Transverse colon (tissue), 4 donors: ENCODE results near the gene TRMT61A. TPM values are rescaled to one million over a fixed set of nuclear protein-coding genes. Genes with fewer than 3 reads are reported as not detected.

Experiments used
- DNase-seq: peaks from one replicate; pipeline ENCODE4 v3.0.0-alpha.2; 2019
- H3K27ac ChIP-seq, 4 donors: fragments of 200-600 bp; sonication (generic); 2 replicates each; pipeline ENCODE4 v1.5.1; 2016 to 2018; ENCODE audit warnings: inconsistent platforms in 4 of 4
- H3K27me3 ChIP-seq: fragments of 200-600 bp; sonication (generic); 2 replicates; pipeline ENCODE4 v1.5.1; 2017; ENCODE audit warnings: inconsistent platforms
- H3K36me3 ChIP-seq, 4 donors: fragments of 200-600 bp; sonication (generic); 2 replicates each; pipeline ENCODE4 v1.5.1; 2017 to 2019; ENCODE audit warnings: inconsistent platforms in 4 of 4
- H3K4me1 ChIP-seq, 4 donors: fragments of 200-600 bp; sonication (generic); 2 replicates each; pipeline ENCODE4 v1.5.1; 2017 to 2020; ENCODE audit warnings: inconsistent platforms in 4 of 4
- H3K4me3 ChIP-seq, 4 donors: fragments of 200-600 bp; sonication (generic); 1 replicate in 1 of 4; 2 replicates in 3 of 4; pipeline versions ENCODE4 v1.5.1 to v1.6.1; 2017 to 2019; ENCODE audit warnings: inconsistent platforms in 4 of 4
- H3K9me3 ChIP-seq, 2 donors: fragments of 200-600 bp; sonication (generic); 2 replicates each; pipeline ENCODE4 v1.5.1; 2017 to 2019; ENCODE audit warnings: inconsistent platforms in 2 of 2
- EP300 ChIP-seq: sonication (generic); formaldehyde crosslinking; IDR thresholded peaks from one replicate; pipeline ENCODE4 v1.6.1; 2017; ENCODE audit warnings: antibody characterized with exemption, low read depth
- POLR2A ChIP-seq: fragments of 450-650 bp; IDR thresholded peaks from one replicate; pipeline ENCODE4 v1.6.1; 2016; ENCODE audit warnings: antibody characterized with exemption, mild to moderate bottlenecking, moderate library complexity
- POLR2AphosphoS5 ChIP-seq, 3 donors: sonication (generic); formaldehyde crosslinking; IDR thresholded peaks; one replicate each; pipeline ENCODE4 v1.6.1; 2016; ENCODE audit warnings: antibody characterized with exemption in 3 of 3
- WGBS, 2 donors: methylation state at CpG; one replicate each; pipeline ENCODE4 v1.1.5; 2018; ENCODE audit warnings: low coverage in 1 of 2; 5-methylcytosine and 5-hydroxymethylcytosine counted together
- in situ Hi-C, 4 donors: fragments of 200-750 bp; cut with MboI; loops; one replicate each; pipeline versions ENCODE4 v1.15.0 to v1.15.1; 2017; ENCODE audit warnings: low sequenced_read_pairs in 3 of 4, low pct_ligation_motif_present in 1 of 4, low pct_unique_long_range_greater_than_20kb in 1 of 4
- intact Hi-C: fragments of 100-400 bp; cut with DNase I; formaldehyde crosslinking; loops from one replicate; pipeline ENCODE4 v1.15.1; 2023; ENCODE audit warnings: low total_unique reads
- total RNA-seq, 4 donors: library from RNA; depleted of rRNA; stranded (reverse); fragments of >200 nt; gene quantifications; one replicate each; pipeline ENCODE4 v1.1.0, GENCODE V29; 2016
- TF ChIP-seq, protein P1 (sequence below), 5 experiments: fragments of 200-600 bp in 3 of 5; fragments of 450-650 bp in 2 of 5; sonication (generic) in 3 of 5; IDR thresholded peaks; 1 replicate in 2 of 5; 2 replicates in 3 of 5; pipeline ENCODE4 v1.5.1; 2016 to 2017; ENCODE audit warnings: antibody characterized with exemption in 5 of 5, inconsistent platforms in 3 of 5, mild to moderate bottlenecking in 2 of 5, moderate library complexity in 1 of 5

The TRMT61A gene
- total RNA-seq, 4 donors from 2014 or later: 12.2 to 38.2 (median 14.1) TPM

DNA sequence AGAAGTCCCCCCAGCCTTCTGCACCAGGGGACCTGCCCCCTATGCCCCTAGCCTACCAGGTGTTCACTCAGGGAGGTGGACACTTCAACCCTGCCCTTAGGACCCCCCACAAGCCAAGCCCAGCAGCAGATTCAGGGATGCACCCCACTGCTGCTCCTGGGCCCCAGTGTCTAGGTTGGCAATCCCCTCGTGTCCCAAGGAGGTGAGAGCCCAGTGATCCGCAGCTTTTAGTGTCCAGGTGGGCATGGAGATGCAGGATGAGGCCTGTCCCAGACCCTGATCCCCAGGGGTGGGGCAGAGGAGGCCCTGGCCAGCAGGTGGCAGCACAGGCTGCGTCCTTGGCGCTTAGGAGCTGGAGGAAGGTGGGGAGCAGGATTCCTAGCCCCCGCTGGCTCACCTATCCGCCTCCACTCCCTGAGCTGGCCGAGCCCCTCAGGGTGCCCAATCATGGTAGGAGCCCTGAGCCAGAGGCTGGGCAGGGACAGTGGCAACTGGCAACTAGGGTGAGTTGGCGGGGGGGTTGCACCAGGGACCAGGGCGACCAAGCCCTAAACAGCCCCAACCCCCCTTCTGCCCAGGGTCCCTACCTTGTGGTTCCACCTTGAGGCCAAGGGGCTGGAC lies 10.5 kb upstream of the TRMT61A start:
- Histone ChIP-seq H3K9me3 (no peaks in the 10 kb centered on the region), H3K4me1 (peaks cover 31 to 54% (median 41%) of the 10 kb centered on the region in 4 donors), H3K36me3 (peaks cover 0 to 4% (median 0%) of the 10 kb centered on the region in 4 donors), H3K27me3 (peaks cover 10% of the 10 kb centered on the region), H3K27ac (peak overlapping the region; percentile 89 to 95 (median 92)), H3K4me3 (no peak overlapping the region)
- DNase-seq: peak; percentile 80
- intact Hi-C loops: loop anchor here (2.0 kb wide), 1 partner anchor 28 kb away; no protein-coding TSS in a partner anchor
- WGBS, 2 donors: 24% methylated on average over 9 of the region's 9 CpGs; no CpG with 5 or more reads in 1 of the 2 donors
- TF ChIP-seq POLR2AphosphoS5 (IDR thresholded peaks at IDR 0.05) (peak in 2 of 3 donors; percentile 46), POLR2A (no peak), EP300 (no peak)
- TF ChIP-seq, protein P1, sequence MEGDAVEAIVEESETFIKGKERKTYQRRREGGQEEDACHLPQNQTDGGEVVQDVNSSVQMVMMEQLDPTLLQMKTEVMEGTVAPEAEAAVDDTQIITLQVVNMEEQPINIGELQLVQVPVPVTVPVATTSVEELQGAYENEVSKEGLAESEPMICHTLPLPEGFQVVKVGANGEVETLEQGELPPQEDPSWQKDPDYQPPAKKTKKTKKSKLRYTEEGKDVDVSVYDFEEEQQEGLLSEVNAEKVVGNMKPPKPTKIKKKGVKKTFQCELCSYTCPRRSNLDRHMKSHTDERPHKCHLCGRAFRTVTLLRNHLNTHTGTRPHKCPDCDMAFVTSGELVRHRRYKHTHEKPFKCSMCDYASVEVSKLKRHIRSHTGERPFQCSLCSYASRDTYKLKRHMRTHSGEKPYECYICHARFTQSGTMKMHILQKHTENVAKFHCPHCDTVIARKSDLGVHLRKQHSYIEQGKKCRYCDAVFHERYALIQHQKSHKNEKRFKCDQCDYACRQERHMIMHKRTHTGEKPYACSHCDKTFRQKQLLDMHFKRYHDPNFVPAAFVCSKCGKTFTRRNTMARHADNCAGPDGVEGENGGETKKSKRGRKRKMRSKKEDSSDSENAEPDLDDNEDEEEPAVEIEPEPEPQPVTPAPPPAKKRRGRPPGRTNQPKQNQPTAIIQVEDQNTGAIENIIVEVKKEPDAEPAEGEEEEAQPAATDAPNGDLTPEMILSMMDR (IDR thresholded peaks at IDR 0.05): peak; percentile 91 to 97 (median 95)
- in situ Hi-C loops: no loop called here

DNA sequence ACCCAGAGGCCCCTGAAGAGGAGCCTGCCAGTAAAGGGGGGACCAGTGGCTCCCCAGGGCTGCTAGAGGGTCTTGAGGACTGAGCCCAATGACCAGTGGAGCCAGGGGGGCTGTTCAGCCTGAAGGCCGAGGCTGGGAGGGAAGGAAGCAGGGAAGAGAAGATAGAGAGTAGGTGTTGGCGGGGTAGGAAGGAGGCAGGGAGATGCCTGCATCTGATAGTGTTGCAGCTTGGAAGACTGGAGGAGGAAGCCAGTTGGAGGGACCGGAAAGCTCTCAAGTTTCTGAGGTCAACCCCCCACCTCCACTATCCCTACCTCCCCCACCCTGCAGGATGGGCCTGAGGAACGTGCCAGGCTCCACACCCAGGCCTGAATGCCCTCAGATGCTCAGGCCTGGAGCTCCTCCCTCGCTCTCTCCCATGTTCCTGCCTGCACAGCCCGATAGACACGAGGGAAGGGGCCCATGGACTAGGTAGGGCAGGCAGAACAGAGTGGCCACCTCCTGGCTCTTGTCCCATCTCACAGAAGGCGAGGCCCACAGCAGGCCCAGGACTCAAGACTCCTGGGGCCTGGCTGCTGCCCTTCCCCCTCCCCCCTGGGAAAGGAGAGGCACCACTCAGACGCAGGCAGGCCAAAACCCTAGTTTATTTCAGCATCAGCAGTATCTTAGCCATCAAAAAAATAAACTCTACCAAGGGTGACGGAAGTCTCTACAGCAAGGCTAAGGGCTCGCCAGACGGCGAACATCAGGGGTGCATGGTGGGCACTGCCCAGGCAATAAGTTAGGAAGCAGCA lies 9.8 kb upstream of the TRMT61A start:
- intact Hi-C loops: loop anchor here (2.0 kb wide), 1 partner anchor 28 kb away; no protein-coding TSS in a partner anchor
- no peaks in the 10 kb centered on the region for H3K9me3 ChIP-seq
- peak overlapping the region; percentile 89 to 95 (median 92) for H3K27ac ChIP-seq
- H3K4me3 ChIP-seq: peak overlapping the region in 1 of 4 donors; percentile 67
- peaks cover 31 to 51% (median 46%) of the 10 kb centered on the region in 4 donors for H3K4me1 ChIP-seq
- in situ Hi-C loops: no loop called here
- no peak for DNase-seq
- H3K27me3 ChIP-seq: peaks cover 10% of the 10 kb centered on the region
- WGBS, 2 donors: 43 to 44% methylated on average over 4 to 13 of the region's 13 CpGs
- peaks cover 0 to 4% (median 0%) of the 10 kb centered on the region in 4 donors for H3K36me3 ChIP-seq
- peak in 2 of 3 donors; percentile 11 to 28 for TF ChIP-seq POLR2AphosphoS5 (IDR thresholded peaks at IDR 0.05)
- TF ChIP-seq EP300: no peak

DNA sequence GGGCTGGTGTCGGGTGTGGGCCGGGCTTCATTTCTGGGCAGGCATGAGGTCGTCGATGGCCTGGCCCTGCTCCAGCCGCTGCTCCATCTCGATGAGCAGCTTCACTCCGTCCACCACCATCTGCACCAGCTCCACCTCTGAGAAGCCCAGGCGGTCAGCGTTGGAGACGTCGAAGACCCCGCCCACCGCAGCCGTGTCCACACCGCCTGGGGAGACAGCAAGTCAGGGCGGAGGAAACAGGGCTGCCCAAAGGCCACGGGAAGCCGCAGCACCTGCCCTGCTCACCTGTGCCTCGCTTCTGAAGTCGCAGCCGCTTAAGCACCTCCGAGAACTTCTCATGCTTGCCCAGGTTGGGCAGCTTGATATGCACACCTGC lies 9.2 kb upstream of the TRMT61A start:
- intact Hi-C loops (loop anchor here (2.0 kb wide), 1 partner anchor 27 kb away; no protein-coding TSS in a partner anchor), in situ Hi-C loops (no loop called here)
- WGBS, 2 donors: 59 to 80% methylated on average over 2 to 17 of the region's 22 CpGs

DNA sequence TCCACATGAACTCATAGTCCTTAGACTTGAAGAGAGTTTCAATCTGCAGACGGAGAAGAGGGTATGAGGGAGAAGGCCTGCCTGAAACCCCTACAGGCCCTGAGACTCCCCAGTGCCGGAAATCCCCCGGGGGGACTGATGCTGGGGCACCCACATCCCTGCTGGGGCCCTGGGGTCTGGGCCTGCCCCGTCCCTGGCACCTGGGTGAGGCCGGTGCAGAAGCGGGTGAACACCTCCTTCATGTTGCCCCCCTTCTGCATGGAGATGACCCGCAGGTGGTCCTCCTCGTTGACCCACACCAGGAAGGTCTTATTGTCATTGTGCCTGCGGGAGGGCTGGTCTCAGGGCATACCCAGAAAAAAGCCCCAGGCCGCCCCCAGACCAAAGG lies 8.7 kb upstream of the TRMT61A start:
- Histone ChIP-seq H3K4me1 (peaks cover 37 to 62% (median 54%) of the 10 kb centered on the region in 4 donors), H3K36me3 (peaks cover 0 to 4% (median 0%) of the 10 kb centered on the region in 4 donors), H3K4me3 (peak overlapping the region in 3 of 4 donors; percentile 63 to 72 (median 67)), H3K9me3 (no peaks in the 10 kb centered on the region), H3K27me3 (peaks cover 10% of the 10 kb centered on the region), H3K27ac (peak overlapping the region; percentile 89 to 95 (median 92))
- TF ChIP-seq POLR2AphosphoS5 (IDR thresholded peaks at IDR 0.05) (no peak), EP300 (no peak), POLR2A (no peak)
- TF ChIP-seq, protein P1 (IDR thresholded peaks at IDR 0.05): no peak
- in situ Hi-C loops: no loop called here
- DNase-seq: no peak
- intact Hi-C loops: no loop called here
- 54% methylated on average over 8 of the region's 10 CpGs; no CpG with 5 or more reads in 1 of the 2 donors for WGBS, 2 donors

More for the DNA sequence above, 9.2 kb upstream of the TRMT61A start:
- peaks cover 37 to 57% (median 52%) of the 10 kb centered on the region in 4 donors for H3K4me1 ChIP-seq
- peaks cover 0 to 4% (median 0%) of the 10 kb centered on the region in 4 donors for H3K36me3 ChIP-seq
- H3K9me3 ChIP-seq: no peaks in the 10 kb centered on the region
- peak overlapping the region in 2 of 4 donors; percentile 63 to 67 for H3K4me3 ChIP-seq
- no peak for DNase-seq
- peaks cover 10% of the 10 kb centered on the region for H3K27me3 ChIP-seq
- TF ChIP-seq POLR2A (no peak), EP300 (no peak)
- TF ChIP-seq, protein P1 (IDR thresholded peaks at IDR 0.05): no peak
- H3K27ac ChIP-seq: peak overlapping the region; percentile 89 to 95 (median 92)
